Cardiac septum (tissue), 1 donor: ENCODE measurements around the gene ERBB3. TPM values are rescaled to one million over a fixed set of nuclear protein-coding genes. Genes with fewer than 3 reads are reported as not detected.

Source experiments
- DNase-seq: peaks from one replicate; pipeline ENCODE4 v3.0.0-alpha.2; 2020; ENCODE audit warnings: low spot score
- intact Hi-C: fragments of 100-400 bp; cut with DNase I; formaldehyde crosslinking; loops from one replicate; pipeline ENCODE4 v1.14.0; 2022
- total RNA-seq: library from RNA; stranded (reverse); fragmentation: NEBNext Ultra II Directional; extraction: Animal tissue kit (Norgen Biotek cat#: 25700); gene quantifications from one replicate; pipeline ENCODE4 v1.2.1, GENCODE V29; 2021
- donor health status: DM: no; HTN: no; CAD: no.

The ERBB3 gene
- total RNA-seq, 1 donor from 2014 or later = 1.5 TPM

GRCh38 chr12:56127485-56127887, 47.5 kb downstream of the ERBB3 start:
- DNase-seq = no peak
- intact Hi-C loops = loop anchor here (2.0 to 10.0 kb wide), 2 partner anchors 31 to 337 kb away; partner anchors contain the start of genes MYL6 and SPRYD4

DNA sequence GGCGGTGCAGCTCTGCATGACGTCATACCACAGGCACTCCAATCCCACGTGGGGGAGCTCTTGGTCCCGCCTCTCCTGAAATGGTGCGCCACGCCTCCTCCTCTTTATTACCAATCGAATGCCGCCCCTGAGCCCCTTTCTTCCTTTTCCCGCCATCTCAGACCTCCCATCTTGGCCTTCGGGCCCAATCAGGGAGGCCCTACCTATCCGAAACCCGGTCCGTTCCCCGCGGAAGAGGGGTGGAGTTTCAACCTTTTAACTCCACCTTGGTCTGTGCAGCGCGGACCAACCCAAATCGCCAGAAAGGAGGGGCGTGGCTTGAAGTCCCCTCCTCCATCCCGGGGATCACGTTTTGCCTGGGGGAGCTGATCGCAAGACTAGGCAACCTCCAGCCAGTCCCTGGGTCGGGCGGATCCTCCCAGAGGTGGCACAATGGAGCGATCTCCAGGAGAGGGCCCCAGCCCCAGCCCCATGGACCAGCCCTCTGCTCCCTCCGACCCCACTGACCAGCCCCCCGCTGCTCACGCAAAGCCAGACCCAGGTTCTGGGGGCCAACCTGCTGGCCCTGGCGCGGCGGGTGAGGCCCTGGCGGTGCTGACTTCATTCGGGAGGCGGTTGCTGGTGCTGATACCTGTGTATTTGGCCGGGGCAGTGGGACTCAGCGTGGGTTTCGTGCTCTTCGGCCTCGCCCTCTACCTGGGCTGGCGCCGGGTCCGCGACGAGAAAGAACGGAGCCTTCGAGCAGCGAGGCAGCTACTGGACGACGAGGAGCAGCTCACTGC, 48.1 kb downstream of the ERBB3 start, which contains the start of gene ESYT1:
Gene ESYT1, plus strand, starts transcription at position 380 of the 782 bp plus-strand sequence. Its CDS starts 53 bp downstream, at position 433.
- intact Hi-C loops = loop anchor here (2.0 to 10.0 kb wide), 3 partner anchors 25 to 337 kb away; partner anchors contain the start of genes MYL6, MYL6B and SPRYD4
- peak; percentile 99 for DNase-seq

DNA sequence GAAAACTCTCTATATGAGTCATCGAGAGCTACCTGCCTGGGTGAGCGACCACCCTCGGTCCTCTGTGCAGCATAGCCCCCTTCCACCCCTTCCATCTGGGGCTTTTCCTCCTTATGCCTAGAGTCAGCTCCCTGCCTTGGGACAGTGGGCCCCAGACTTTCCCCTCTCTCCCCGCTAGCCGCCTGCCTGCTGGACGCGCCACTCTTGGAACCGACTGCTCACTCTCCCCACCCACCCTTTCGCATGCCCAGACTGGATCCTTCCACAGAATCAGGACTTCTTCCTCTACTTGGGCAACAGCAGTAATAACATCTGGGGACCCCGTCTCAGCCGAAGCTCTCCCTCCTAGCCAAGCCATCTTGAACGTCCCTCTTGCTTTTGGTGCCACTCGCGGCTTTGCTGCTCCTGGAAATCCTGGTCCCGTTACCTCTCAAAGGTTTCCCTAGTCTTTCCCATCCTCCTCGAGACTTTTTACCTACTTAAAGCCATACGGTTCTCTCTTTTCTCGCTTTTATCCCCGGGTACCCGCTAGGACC, 48.8 kb downstream of the ERBB3 start:
- intact Hi-C loops = loop anchor here (2.0 to 10.0 kb wide), 2 partner anchors 24 to 336 kb away; partner anchors contain the start of genes MYL6B and SPRYD4
- no peak for DNase-seq

GRCh38 chr12:56129206-56129941, 49.4 kb downstream of the ERBB3 start:
- intact Hi-C loops = loop anchor here (2.0 to 10.0 kb wide), 2 partner anchors 23 to 335 kb away; partner anchors contain the start of genes MYL6B and SPRYD4
- DNase-seq = peak; percentile 84

DNA sequence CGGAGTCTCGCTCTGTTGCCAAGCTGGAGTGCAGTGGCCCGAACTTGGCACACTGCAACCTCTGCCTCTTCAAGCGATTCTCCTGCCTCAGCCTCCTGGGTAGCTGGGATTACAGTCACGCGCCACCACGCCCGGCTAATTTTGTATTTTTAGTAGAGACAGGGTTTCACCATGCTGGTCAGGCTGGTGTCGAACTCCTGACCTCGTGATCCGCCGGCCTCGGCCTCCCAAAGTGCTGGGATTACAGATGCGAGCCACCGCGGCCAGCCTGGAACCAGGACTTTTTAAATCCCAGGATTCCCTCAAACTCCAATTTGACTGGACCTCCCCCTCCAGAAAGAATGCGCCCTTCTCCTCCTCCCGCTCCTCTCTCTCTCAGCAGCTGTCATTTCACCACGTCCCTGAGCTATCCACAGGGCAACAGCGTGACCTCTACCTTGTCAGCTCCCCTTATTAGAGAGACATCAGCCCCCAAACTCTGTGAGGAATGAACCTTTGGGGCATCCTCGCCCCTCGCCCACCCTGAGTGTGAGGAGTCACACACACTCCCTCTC, 50.1 kb downstream of the ERBB3 start:
- DNase-seq = no peak
- intact Hi-C loops = loop anchor here (2.0 to 10.0 kb wide), 2 partner anchors 23 to 335 kb away; partner anchors contain the start of genes MYL6B and SPRYD4

- intact Hi-C loops = no loop called here
- DNase-seq = no peak
Observed at GRCh38 chr12:56130876-56131275, 50.9 kb downstream of the ERBB3 start.

DNA sequence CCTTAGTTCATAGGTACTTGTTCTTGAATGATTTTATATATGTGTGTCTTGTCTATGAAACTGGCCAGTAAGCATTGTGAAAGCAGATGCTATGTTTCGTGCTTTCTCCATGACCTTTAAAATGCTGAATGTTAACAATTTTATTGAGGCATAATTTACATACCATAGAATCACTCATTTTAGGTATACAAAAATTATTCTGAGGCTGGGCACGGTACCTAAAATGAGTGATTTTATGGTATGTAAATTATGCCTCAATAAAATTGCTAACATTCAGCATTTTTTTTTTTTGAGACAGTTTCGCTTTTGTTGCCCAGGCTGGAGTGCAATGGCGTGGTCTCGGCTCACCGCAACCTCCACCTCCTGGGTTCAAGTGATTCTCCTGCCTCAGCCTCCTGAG, 54.9 kb downstream of the ERBB3 start:
- intact Hi-C loops = no loop called here

DNA sequence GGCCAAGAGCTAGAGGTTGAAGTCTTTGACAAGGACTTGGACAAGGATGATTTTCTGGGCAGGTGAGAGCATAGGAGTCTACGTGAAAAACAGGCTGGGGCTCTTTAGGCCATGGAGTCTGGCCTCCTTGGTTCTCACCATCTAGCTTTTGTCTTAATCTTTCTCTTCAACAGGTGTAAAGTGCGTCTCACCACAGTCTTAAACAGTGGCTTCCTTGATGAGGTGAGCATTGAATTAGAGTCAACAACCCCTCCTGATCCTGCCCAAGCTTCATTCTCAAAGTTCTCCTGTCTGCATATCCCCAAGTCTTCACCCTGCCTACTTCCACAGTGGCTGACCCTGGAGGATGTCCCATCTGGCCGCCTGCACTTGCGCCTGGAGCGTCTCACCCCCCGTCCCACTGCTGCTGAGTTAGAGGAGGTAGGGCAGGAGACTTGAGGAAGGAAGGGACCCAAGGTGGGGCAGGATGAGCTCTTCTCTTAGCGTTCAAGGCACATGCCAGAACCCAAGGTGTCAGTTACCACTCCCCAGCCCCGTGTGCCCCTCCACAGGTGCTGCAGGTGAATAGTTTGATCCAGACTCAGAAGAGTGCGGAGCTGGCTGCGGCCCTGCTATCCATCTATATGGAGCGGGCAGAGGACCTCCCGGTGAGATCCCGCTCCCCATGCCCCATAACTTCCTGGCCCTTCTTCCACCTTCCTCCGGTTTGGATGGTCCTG, 58.0 kb downstream of the ERBB3 start:
- intact Hi-C loops = no loop called here
- peak; percentile 35 for DNase-seq

More for the DNA sequence above, 54.9 kb downstream of the ERBB3 start:
- peak; percentile 3 for DNase-seq

- intact Hi-C loops = no loop called here
- no peak for DNase-seq
Observed at GRCh38 chr12:56141946-56142784, 62.2 kb downstream of the ERBB3 start.

DNA sequence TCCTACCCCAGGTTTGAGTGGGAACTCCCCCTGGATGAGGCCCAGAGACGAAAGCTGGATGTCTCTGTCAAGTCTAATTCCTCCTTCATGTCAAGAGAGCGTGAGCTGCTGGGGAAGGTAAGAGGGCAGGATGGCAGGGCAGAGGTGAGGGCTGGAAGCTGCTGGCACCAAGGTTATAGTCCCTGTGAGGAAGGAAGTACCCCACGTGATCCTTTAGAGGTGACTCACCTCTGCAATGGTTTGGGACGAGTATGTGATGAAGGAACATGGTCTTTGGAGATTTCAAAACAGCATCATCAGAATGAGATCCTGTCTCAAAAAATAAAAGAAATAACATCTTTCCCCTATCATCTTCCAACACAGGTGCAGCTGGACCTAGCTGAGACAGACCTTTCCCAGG, 63.3 kb downstream of the ERBB3 start:
- intact Hi-C loops = no loop called here
- no peak for DNase-seq

- DNase-seq = no peak
- intact Hi-C loops = no loop called here
Observed at GRCh38 chr12:56143870-56144269, 63.9 kb downstream of the ERBB3 start.

GRCh38 chr12:56145217-56145616, 65.3 kb downstream of the ERBB3 start:
- intact Hi-C loops = no loop called here
- DNase-seq = no peak

DNA sequence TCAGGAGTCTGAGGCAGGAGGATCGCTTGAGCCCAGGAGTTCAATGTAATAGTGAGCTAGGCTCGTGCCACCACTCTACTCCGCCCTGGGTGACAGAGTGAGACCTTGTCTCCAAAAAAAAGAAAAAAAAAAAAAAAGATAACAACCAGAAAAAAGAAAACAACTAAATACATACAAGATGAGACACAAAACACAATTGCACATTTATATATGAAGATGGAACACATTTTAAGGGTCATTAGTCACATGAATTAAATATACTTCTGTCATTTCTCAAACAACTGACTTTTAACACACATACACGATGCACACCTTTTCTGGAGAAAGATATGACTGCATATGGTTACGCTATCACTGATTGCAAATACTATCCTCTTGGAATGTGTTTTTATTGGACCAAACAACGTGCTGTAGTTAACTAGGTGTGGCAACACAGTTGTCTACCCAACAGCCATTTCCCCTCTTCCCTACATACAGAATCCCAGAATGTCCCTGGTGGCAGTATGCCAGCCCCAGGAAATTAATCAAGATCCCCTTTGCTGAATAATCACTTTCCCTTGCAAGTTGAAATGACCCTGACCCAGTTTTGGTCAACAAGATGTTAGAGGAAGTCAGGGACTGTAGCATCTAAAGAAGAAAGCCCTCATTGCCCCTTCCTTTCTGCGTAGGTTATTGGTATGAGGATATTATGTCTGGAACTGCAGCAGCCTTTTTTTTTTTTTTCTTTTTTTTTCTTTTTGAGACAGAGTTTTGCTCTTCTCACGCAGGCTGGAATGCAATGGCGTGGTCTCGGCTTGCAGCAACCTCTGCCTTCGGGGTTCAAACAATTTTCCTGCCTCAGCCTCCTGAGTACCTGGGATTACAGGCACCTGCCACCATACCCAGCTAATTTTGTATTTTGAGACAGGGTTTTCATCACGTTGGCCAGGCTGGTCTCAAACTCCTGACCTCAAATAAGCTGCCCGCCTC, 66.8 kb downstream of the ERBB3 start:
- no peak for DNase-seq
- intact Hi-C loops = no loop called here

DNA sequence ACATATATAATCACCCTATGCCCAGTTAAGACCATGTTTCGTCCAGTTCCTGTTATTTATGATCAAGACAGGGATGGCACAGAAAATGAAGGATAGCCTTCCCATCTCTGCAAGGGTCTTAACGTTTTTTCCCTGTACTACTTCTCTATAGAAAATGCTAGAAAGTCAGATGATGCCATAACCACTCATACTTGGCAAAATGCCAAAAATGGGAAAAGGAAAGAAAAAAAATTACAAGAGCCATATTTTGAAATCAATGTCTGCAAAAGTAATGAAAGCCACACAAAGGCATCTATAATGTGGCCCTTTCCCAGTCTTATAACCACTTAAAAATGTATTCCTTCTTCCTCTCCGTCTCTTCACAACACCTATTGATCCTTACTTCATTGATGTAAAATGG, 70.6 kb downstream of the ERBB3 start:
- intact Hi-C loops = no loop called here
- DNase-seq = no peak

- DNase-seq = no peak
- intact Hi-C loops = loop anchor here (2.0 kb wide), 1 partner anchor 23 kb away; the partner anchor contains the start of gene ESYT1
Observed at GRCh38 chr12:56151672-56152131, 71.7 kb downstream of the ERBB3 start.

- DNase-seq = peak; percentile 96
- intact Hi-C loops = loop anchor here (2.0 kb wide), 1 partner anchor 23 kb away; the partner anchor contains the start of gene ESYT1
Observed at GRCh38 chr12:56152132-56152755, 72.3 kb downstream of the ERBB3 start, which contains the start of gene MYL6B. Gene MYL6B, plus strand, starts transcription at chr12:56152587. Its CDS starts 1,332 bp downstream, at chr12:56153919.
